ENCODE results near the gene ZNF92.

DNA sequence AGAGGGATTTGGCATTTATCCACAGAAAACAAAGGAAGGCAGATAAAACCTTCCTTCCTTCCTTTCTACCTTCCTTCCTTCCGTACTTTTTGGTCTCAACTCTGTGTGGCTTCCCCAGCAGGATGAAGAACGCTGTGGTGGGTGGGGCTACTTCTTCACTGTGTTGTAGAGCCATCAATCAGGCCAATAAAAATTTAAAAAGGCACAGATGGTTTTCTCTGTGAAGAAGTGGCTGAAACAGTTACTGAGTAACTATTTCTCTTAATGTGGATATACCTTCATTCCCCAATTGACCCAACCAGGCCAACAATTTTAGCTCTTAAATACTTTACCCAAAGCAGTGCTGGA is 75.8 kb downstream of the ZNF92 start:
- TF ChIP-seq CTCF (conservative IDR thresholded peaks at IDR 0.05; ENCODE audit: low read length) (no peak), EZH2phosphoT487 (IDR thresholded peaks at IDR 0.05; ENCODE audit: borderline replicate concordance, low read depth, low read length) (no peak)

All from OCI-LY7 (cell line).